ENCODE data around the gene FAM53C.

GRCh38 chr5:138289296-138289695, 48.8 kb upstream of the FAM53C start:
- no peak for TF ChIP-seq ZNF274 (IDR thresholded peaks at IDR 0.05; ENCODE audit: low read depth, low read length)
- no peak for TF ChIP-seq SUZ12 (IDR thresholded peaks at IDR 0.05; ENCODE audit: extremely low read depth, insufficient read depth, insufficient read length)

All from NT2/D1 (cell line).